Choroid plexus epithelial cell (primary cell): ENCODE measurements around the gene CELF6.

Source experiments
- DNase-seq: peaks from one replicate; pipeline ENCODE4 v3.0.0-alpha.2; 2010; ENCODE audit warnings: low read depth
- H3K4me3 ChIP-seq: 2 replicates; pipeline ENCODE4 v1.5.1; 2011; ENCODE audit warnings: low read depth, mild to moderate bottlenecking, control low read depth, low read length, moderate library complexity
- CTCF ChIP-seq: conservative IDR thresholded peaks from 2 replicates; pipeline ENCODE4 v1.5.1; 2011; ENCODE audit warnings: low read depth, mild to moderate bottlenecking, control low read depth, inconsistent platforms, low read length, moderate library complexity

The CELF6 gene

GRCh38 chr15:72307026-72307425 is 12.9 kb downstream of the CELF6 start:
- TF ChIP-seq CTCF, result no peak
- DNase-seq, result no peak
- no peak overlapping the region for H3K4me3 ChIP-seq

- no peak for TF ChIP-seq CTCF
- DNase-seq, result peak; percentile 70
- H3K4me3 ChIP-seq, result no peak overlapping the region
Observed at GRCh38 chr15:72306211-72306785, 13.7 kb downstream of the CELF6 start.

GRCh38 chr15:72304596-72304995 is 15.4 kb downstream of the CELF6 start:
- TF ChIP-seq CTCF, result no peak
- no peak overlapping the region for H3K4me3 ChIP-seq

GRCh38 chr15:72302955-72303354 is 17.0 kb downstream of the CELF6 start:
- no peak for TF ChIP-seq CTCF
- no peak for DNase-seq
- no peak overlapping the region for H3K4me3 ChIP-seq

More at GRCh38 chr15:72304596-72304995, 15.4 kb downstream of the CELF6 start:
- no peak for DNase-seq

- no peak for DNase-seq
- H3K4me3 ChIP-seq, result no peak overlapping the region
- TF ChIP-seq CTCF, result no peak
Observed at GRCh38 chr15:72289597-72290325, 30.2 kb downstream of the CELF6 start.

GRCh38 chr15:72288796-72289596 is 31.0 kb downstream of the CELF6 start:
- DNase-seq, result no peak
- H3K4me3 ChIP-seq, result no peak overlapping the region
- TF ChIP-seq CTCF, result no peak
